GM21367 (cell line): ENCODE data around the gene TMPRSS11F.

Experiments used
- ATAC-seq: cut with Tn5 transposase; IDR thresholded peaks from one replicate; pipeline ENCODE4 v1.9.1; 2021; ENCODE audit not compliant: unreplicated experiment

Gene TMPRSS11F

GRCh38 chr4:68077737-68078136 lies 51.9 kb downstream of the TMPRSS11F start:
- no peak for ATAC-seq

GRCh38 chr4:68077301-68077700 lies 52.4 kb downstream of the TMPRSS11F start:
- no peak for ATAC-seq

- ATAC-seq: no peak
Measured at GRCh38 chr4:68076194-68076593, 53.5 kb downstream of the TMPRSS11F start.

- no peak for ATAC-seq
Measured at GRCh38 chr4:68074397-68074796, 55.3 kb downstream of the TMPRSS11F start.

- no peak for ATAC-seq
Measured at GRCh38 chr4:68070302-68070701, 59.4 kb downstream of the TMPRSS11F start.

GRCh38 chr4:68062501-68062900 lies 67.2 kb downstream of the TMPRSS11F start:
- no peak for ATAC-seq

GRCh38 chr4:68038272-68038671 lies 91.4 kb downstream of the TMPRSS11F start:
- ATAC-seq: no peak

GRCh38 chr4:68021185-68021584 lies 108.5 kb downstream of the TMPRSS11F start:
- no peak for ATAC-seq

- no peak for ATAC-seq
Measured at GRCh38 chr4:68011684-68012083, 118.0 kb downstream of the TMPRSS11F start.
